ENCODE measurements around the gene XAB2.

XAB2 gene

GRCh38 chr19:7575434-7576040 is 53.8 kb downstream of the XAB2 start:
- DNase-seq = peak; percentile 54

DNA sequence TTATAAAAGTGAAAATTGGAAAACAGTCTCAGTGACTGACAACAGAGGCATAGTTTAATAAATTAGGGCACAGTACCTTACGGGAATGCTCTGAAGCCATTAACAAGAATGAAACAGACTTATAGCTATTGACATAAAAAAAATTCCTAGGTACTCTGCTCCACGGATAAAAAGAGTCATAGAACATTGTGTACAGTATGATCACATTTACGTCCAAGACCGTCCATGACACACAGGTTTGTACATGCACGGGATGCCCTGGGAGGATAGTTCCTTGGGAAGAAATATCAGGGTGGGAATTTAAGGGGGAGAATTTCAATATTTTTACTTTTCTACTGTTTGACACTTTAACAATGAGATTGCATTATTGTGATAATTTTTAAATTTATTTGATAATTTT is 58.6 kb downstream of the XAB2 start:
- no peak for DNase-seq
